A549 treated with ZK216348 at 1 μM for 4 hours (cell line): Measurements from ENCODE around the gene DEGS1. TPM values are rescaled to one million over a fixed set of nuclear protein-coding genes. Genes with fewer than 3 reads are reported as not detected.

Source experiments
- total RNA-seq: library from RNA; stranded (reverse); fragments of 200-300 nt; extraction: Qiagen RNA extraction; gene quantifications from 5 replicates; pipeline ENCODE4 v1.2.3, GENCODE V29; 2022; ENCODE audit warnings: low read depth

Gene DEGS1
- 100 to 149 TPM (median 132 TPM) in 5 replicates for total RNA-seq

DNA sequence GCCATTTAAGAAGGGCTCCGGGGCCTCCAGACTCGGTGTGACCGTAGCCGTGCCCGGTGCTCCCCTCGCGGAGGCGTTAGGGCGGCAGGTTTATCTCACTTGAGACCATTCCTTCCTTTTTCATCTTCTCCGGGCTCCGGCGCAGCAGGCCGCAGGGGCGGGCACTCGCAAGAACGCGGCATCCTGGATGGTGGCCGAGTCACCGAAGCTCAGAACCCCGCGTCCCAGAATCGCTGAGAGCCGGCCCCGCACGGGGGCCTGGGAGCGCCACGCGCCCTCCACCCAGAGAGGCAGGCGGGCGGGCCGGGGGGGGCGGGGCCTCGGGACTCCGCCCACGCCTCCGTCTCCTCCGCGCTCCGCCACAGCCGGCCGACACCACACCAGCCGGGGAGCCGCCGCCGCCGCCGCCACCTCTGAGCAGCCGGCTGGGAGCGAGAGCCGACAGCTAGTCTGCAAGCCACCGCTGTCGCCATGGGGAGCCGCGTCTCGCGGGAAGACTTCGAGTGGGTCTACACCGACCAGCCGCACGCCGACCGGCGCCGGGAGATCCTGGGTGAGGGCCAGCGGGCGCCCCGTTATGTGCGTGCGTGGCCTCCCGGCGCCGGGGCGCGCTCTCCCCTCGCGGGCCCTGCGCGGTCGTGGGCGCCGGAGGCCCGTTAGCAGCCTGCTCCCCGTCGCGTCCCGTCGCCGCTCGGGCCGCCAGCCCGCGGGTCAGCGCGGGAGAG is at the start of gene DEGS1:
TSS of gene DEGS1 (plus strand) at position 375 of the 725 bp plus-strand sequence. CDS start at position 472, 97 bp downstream.

Other genes with a start within 250 kb of the DEGS1 start
- gene FBXO28, start 69.1 kb upstream of the DEGS1 start, total RNA-seq, result 19.6 to 31.9 TPM (median 29.9 TPM) in 5 replicates
- 19.4 to 26.5 TPM (median 20.6 TPM) in 5 replicates for gene NVL, start 146.9 kb downstream of the DEGS1 start, total RNA-seq
- gene CNIH4, start 173.6 kb downstream of the DEGS1 start, total RNA-seq, result 74.8 to 118 TPM (median 111 TPM) in 5 replicates